H1 (cell line): ENCODE measurements around the gene JAK2. TPM values are rescaled to one million over a fixed set of nuclear protein-coding genes. Genes with fewer than 3 reads are reported as not detected.

Experiments
- CTCF ChIP-seq, 3 experiments: IDR thresholded peaks; 1 replicate in 2 of 3; 2 replicates in 1 of 3; pipeline versions ENCODE4 v1.5.1 to v1.6.1; 2011; ENCODE audit warnings: low read length in 3 of 3, mild to moderate bottlenecking in 3 of 3, inconsistent platforms in 2 of 3, low read depth in 1 of 3, moderate library complexity in 1 of 3; ENCODE audit not compliant: insufficient read depth in 1 of 3; ENCODE audit errors: control extremely low read depth in 1 of 3
- EZH2 ChIP-seq: fragments of 200-600 bp; sonication (generic); IDR thresholded peaks from 2 replicates; pipeline ENCODE4 v1.7.1; 2012; ENCODE audit warnings: low read depth, mild to moderate bottlenecking, moderate library complexity, low read length, inconsistent platforms; ENCODE audit not compliant: severe bottlenecking
- FOSL1 ChIP-seq: IDR thresholded peaks from 2 replicates; pipeline ENCODE4 v1.6.1; 2011; ENCODE audit warnings: mild to moderate bottlenecking, low read depth, low read length, moderate library complexity; ENCODE audit not compliant: insufficient read depth
- NRF1 ChIP-seq: IDR thresholded peaks from 2 replicates; pipeline ENCODE4 v1.6.1; 2011; ENCODE audit warnings: mild to moderate bottlenecking, low read depth, low read length, improper control_type of control experiment
- POLR2A ChIP-seq, 2 experiments: IDR thresholded peaks; 1 replicate in 1 of 2; 2 replicates in 1 of 2; pipeline ENCODE4 v1.6.1; 2011; ENCODE audit warnings: low read depth in 2 of 2, low read length in 2 of 2, mild to moderate bottlenecking in 2 of 2; ENCODE audit errors: control extremely low read depth in 1 of 2
- POLR2AphosphoS5 ChIP-seq: IDR thresholded peaks from 2 replicates; pipeline ENCODE4 v1.6.1; 2011; ENCODE audit warnings: low read depth, low read length
- TEAD4 ChIP-seq: IDR thresholded peaks from 2 replicates; pipeline ENCODE4 v1.6.1; 2012; ENCODE audit warnings: low read depth, low read length, inconsistent platforms, mixed read lengths
- ZNF274 ChIP-seq: IDR thresholded peaks from 2 replicates; pipeline ENCODE4 v1.7.0; 2012; ENCODE audit warnings: low read length, borderline replicate concordance; ENCODE audit errors: extremely low read depth
- polyA plus RNA-seq, 7 experiments: library from polyadenylated mRNA; depleted of rRNA in 3 of 7; stranded (reverse) in 5 of 7; unstranded in 2 of 7; fragments of >200 nt in 5 of 7; fragments of 200-250 nt in 2 of 7; gene quantifications; 1 replicate in 5 of 7; 2 replicates in 1 of 7; 4 replicates in 1 of 7; pipeline versions ENCODE4 v1.2.1 to v1.2.3, GENCODE V29; 2011 to 2013; ENCODE audit warnings: missing spikeins in 2 of 7, mixed read lengths in 2 of 7
- total RNA-seq: library from RNA; stranded (reverse); fragmentation: NEBNext Ultra II Directional; extraction: Animal tissue kit (Norgen Biotek cat#: 25700); gene quantifications from 2 replicates; pipeline ENCODE4 v1.2.1, GENCODE V29; 2021

JAK2 gene
- total and polyA plus RNA-seq, 2 of the 8 experiments (the other 6 are each of a cell fraction or from before 2014, with no cell fraction given), result 0.50 to 2.1 TPM

- TF ChIP-seq EZH2, result no peak
- TF ChIP-seq CTCF (IDR thresholded peaks at IDR 0.05; ENCODE audit: control extremely low read depth in 1 of 3, insufficient read depth in 1 of 3, low read depth in 1 of 3, low read length in 3 of 3), result no peak
- no peak for TF ChIP-seq FOSL1
- no peak for TF ChIP-seq POLR2A (IDR thresholded peaks at IDR 0.05; ENCODE audit: control extremely low read depth in 1 of 2, low read depth in 2 of 2, low read length in 2 of 2)
- TF ChIP-seq POLR2AphosphoS5, result no peak
- TF ChIP-seq NRF1, result no peak
- TF ChIP-seq TEAD4, result no peak
- TF ChIP-seq ZNF274, result no peak
- TF ChIP-seq, all 59 proteins: peak for 0
These were observed 12.1 kb downstream of the JAK2 start (continued) for GRCh38 chr9:4997196-4997595.
